H1 (cell line): ENCODE results near the gene C16orf95. TPM values are rescaled to one million over a fixed set of nuclear protein-coding genes. Genes with fewer than 3 reads are reported as not detected.

Source experiments
- CTCF ChIA-PET: fragments of 300-600 bp; sonication (Branson Sonifier 250); formaldehyde crosslinking; loops from one replicate; lab custom pipeline; 2021; ENCODE audit not compliant: partially characterized antibody; lab: Charles Lee
- POLR2A ChIA-PET: fragments of 300-600 bp; sonication (Branson Sonifier 250); formaldehyde crosslinking; loops from one replicate; lab custom pipeline; 2021; ENCODE audit warnings: inconsistent platforms; ENCODE audit not compliant: partially characterized antibody; lab: Charles Lee
- DNase-seq, 2 experiments: peaks; one replicate each; pipeline versions ENCODE4 v3.0.0 to v3.0.0-alpha.2; 2010 to 2022; ENCODE audit warnings: low spot score in 2 of 2, low read depth in 1 of 2, mixed read lengths in 1 of 2
- FAIRE-seq: peaks from 2 replicates; lab custom pipeline; 2011; peaks lifted over from hg19 to GRCh38; lab: Jason Lieb, UNC
- H2AFZ ChIP-seq: 2 replicates; pipeline ENCODE4 v1.8.1; 2012; ENCODE audit warnings: low read length, inconsistent platforms
- H2AK5ac ChIP-seq: 2 replicates; pipeline ENCODE4 v1.6.1; 2013; ENCODE audit warnings: low read depth, low read length
- H2BK120ac ChIP-seq: replicated peaks from 2 replicates; pipeline ENCODE3; 2013; ENCODE audit warnings: low read depth, low read length, inconsistent platforms
- H2BK12ac ChIP-seq: 2 replicates; pipeline ENCODE4 v1.6.1; 2013; ENCODE audit warnings: low read depth, low read length
- H2BK15ac ChIP-seq: 2 replicates; pipeline ENCODE4 v1.6.1; 2013; ENCODE audit warnings: low read length
- H2BK20ac ChIP-seq: 2 replicates; pipeline ENCODE4 v1.6.1; 2013; ENCODE audit warnings: low read length
- H2BK5ac ChIP-seq: 2 replicates; pipeline ENCODE4 v1.6.1; 2013; ENCODE audit warnings: low read depth, low read length
- H3K14ac ChIP-seq: 2 replicates; pipeline ENCODE4 v1.6.1; 2013; ENCODE audit warnings: inconsistent platforms; ENCODE audit not compliant: insufficient read length
- H3K18ac ChIP-seq: 2 replicates; pipeline ENCODE4 v1.6.1; 2013; ENCODE audit warnings: low read length; ENCODE audit errors: extremely low read depth
- H3K23ac ChIP-seq: 2 replicates; pipeline ENCODE4 v1.6.1; 2013; ENCODE audit warnings: inconsistent platforms; ENCODE audit not compliant: insufficient read length
- H3K23me2 ChIP-seq: 2 replicates; pipeline ENCODE4 v1.6.1; 2013; ENCODE audit warnings: low read depth, low read length
- H3K27ac ChIP-seq: 2 replicates; pipeline ENCODE4 v1.6.1; 2011; ENCODE audit warnings: low read depth, low read length, inconsistent platforms
- H3K27me3 ChIP-seq, 4 experiments: replicated peaks in 1 of 4; 1 replicate in 1 of 4; 2 replicates in 3 of 4; pipeline versions ENCODE4 v1.6.1 to v1.8.1; 2011 to 2013; ENCODE audit warnings: low read length in 3 of 4, mild to moderate bottlenecking in 3 of 4, inconsistent platforms in 2 of 4, mixed read lengths in 2 of 4, moderate library complexity in 1 of 4; ENCODE audit not compliant: control insufficient read depth in 3 of 4, insufficient read depth in 3 of 4; ENCODE audit errors: extremely low read depth in 1 of 4
- H3K36me3 ChIP-seq, 4 experiments: 2 replicates each; pipeline versions ENCODE4 v1.6.1 to v1.8.1; 2011 to 2013; ENCODE audit warnings: mild to moderate bottlenecking in 4 of 4, low read length in 3 of 4, moderate library complexity in 2 of 4, control low read depth in 1 of 4, inconsistent platforms in 1 of 4; ENCODE audit not compliant: insufficient read depth in 4 of 4, control insufficient read depth in 2 of 4
- H3K4ac ChIP-seq: replicated peaks from 2 replicates; pipeline ENCODE3; 2013; ENCODE audit warnings: low read length, low read depth, mixed read lengths, inconsistent platforms; ENCODE audit not compliant: insufficient read length
- H3K4me1 ChIP-seq, 4 experiments: replicated peaks in 1 of 4; 1 replicate in 1 of 4; 2 replicates in 3 of 4; pipeline versions ENCODE4 v1.6.1 to v1.8.1; 2011 to 2013; ENCODE audit warnings: low read length in 3 of 4, inconsistent platforms in 2 of 4, mixed read lengths in 1 of 4; ENCODE audit not compliant: insufficient read depth in 4 of 4, control insufficient read depth in 3 of 4
- H3K4me2 ChIP-seq, 2 experiments: 2 replicates each; pipeline versions ENCODE4 v1.6.1 to v1.8.1; 2011 to 2013; ENCODE audit warnings: low read depth in 2 of 2, low read length in 2 of 2, control low read depth in 1 of 2, inconsistent platforms in 1 of 2, mild to moderate bottlenecking in 1 of 2; ENCODE audit not compliant: insufficient read depth in 1 of 2
- H3K4me3 ChIP-seq, 4 experiments: fragments of 200-600, 300-600 bp in 1 of 4; sonication (generic), shearing (Covaris generic), sonication (Bioruptor Twin) in 1 of 4; 2 replicates each; pipeline versions ENCODE4 v1.5.1 to v1.8.1; 2011 to 2016; ENCODE audit warnings: low read length in 4 of 4, low read depth in 3 of 4, control low read depth in 2 of 4, inconsistent platforms in 2 of 4, mild to moderate bottlenecking in 2 of 4, mixed read lengths in 1 of 4, moderate library complexity in 1 of 4; ENCODE audit not compliant: insufficient read depth in 2 of 4; ENCODE audit errors: extremely low read depth in 1 of 4
- H3K56ac ChIP-seq: replicated peaks from 2 replicates; pipeline ENCODE3; 2013; ENCODE audit warnings: low read depth, mild to moderate bottlenecking, mixed read lengths, low read length, inconsistent platforms; ENCODE audit not compliant: insufficient read length
- H3K79me1 ChIP-seq: 2 replicates; pipeline ENCODE4 v1.6.1; 2013; ENCODE audit warnings: low read depth, low read length, control low read depth
- H3K79me2 ChIP-seq, 2 experiments: 2 replicates each; pipeline versions ENCODE4 v1.6.1 to v1.8.1; 2012 to 2013; ENCODE audit warnings: low read length in 2 of 2, mild to moderate bottlenecking in 2 of 2, inconsistent platforms in 1 of 2; ENCODE audit not compliant: insufficient read depth in 2 of 2, control insufficient read depth in 1 of 2
- H3K9ac ChIP-seq, 4 experiments: replicated peaks in 1 of 4; 1 replicate in 1 of 4; 2 replicates in 3 of 4; pipeline versions ENCODE4 v1.6.1 to v1.8.1; 2011 to 2013; ENCODE audit warnings: low read depth in 3 of 4, low read length in 3 of 4, control low read depth in 2 of 4, mild to moderate bottlenecking in 2 of 4, moderate library complexity in 2 of 4, inconsistent platforms in 1 of 4; ENCODE audit errors: extremely low read depth in 1 of 4
- H3K9me3 ChIP-seq, 2 experiments: 2 replicates each; pipeline versions ENCODE4 v1.6.1 to v1.8.1; 2012 to 2013; ENCODE audit warnings: mild to moderate bottlenecking in 2 of 2, moderate library complexity in 2 of 2, control low read depth in 1 of 2, inconsistent platforms in 1 of 2, low read depth in 1 of 2, low read length in 1 of 2, mixed read lengths in 1 of 2; ENCODE audit not compliant: insufficient read depth in 2 of 2
- H4K20me1 ChIP-seq, 2 experiments: replicated peaks in 1 of 2; 2 replicates each; pipeline versions ENCODE3 to v1.8.1; 2011 to 2013; ENCODE audit warnings: inconsistent platforms in 2 of 2, low read length in 2 of 2, mild to moderate bottlenecking in 1 of 2; ENCODE audit not compliant: insufficient read depth in 2 of 2, control insufficient read depth in 1 of 2
- H4K5ac ChIP-seq: 2 replicates; pipeline ENCODE4 v1.6.1; 2013; ENCODE audit warnings: low read length, low read depth, mixed read lengths, inconsistent platforms; ENCODE audit not compliant: insufficient read length
- H4K8ac ChIP-seq: 2 replicates; pipeline ENCODE4 v1.8.0; 2013; ENCODE audit warnings: mild to moderate bottlenecking, moderate library complexity, low read length, inconsistent platforms; ENCODE audit not compliant: insufficient read depth; ENCODE audit errors: extremely low read depth
- H4K91ac ChIP-seq: replicated peaks from 2 replicates; pipeline ENCODE3; 2013; ENCODE audit warnings: low read length, mixed read lengths, inconsistent platforms; ENCODE audit not compliant: insufficient read length
- ATF2 ChIP-seq: IDR thresholded peaks from 2 replicates; pipeline ENCODE4 v1.6.1; 2012; ENCODE audit warnings: low read length, inconsistent platforms
- BACH1 ChIP-seq: IDR thresholded peaks from 2 replicates; pipeline ENCODE4 v1.6.1; 2012; ENCODE audit warnings: low read length, improper control_type of control experiment
- BRCA1 ChIP-seq: IDR thresholded peaks from 2 replicates; pipeline ENCODE4 v1.6.1; 2012; ENCODE audit warnings: low read depth, low read length, improper control_type of control experiment
- CBX8 ChIP-seq: fragments of 300-800, 300-1000 bp; sonication (generic); IDR thresholded peaks from 2 replicates; pipeline ENCODE4 v1.7.1; 2016; ENCODE audit warnings: low read depth, low read length, borderline replicate concordance
- CHD2 ChIP-seq: IDR thresholded peaks from 2 replicates; pipeline ENCODE4 v1.6.1; 2012; ENCODE audit warnings: low read length, improper control_type of control experiment
- EGR1 ChIP-seq: IDR thresholded peaks from 2 replicates; pipeline ENCODE4 v1.6.1; 2011; ENCODE audit warnings: low read depth, low read length, borderline replicate concordance
- HDAC6 ChIP-seq: IDR thresholded peaks from one replicate; pipeline ENCODE4 v1.7.1; 2012; ENCODE audit warnings: low read depth, mild to moderate bottlenecking, inconsistent platforms, low read length, moderate library complexity
- POLR2AphosphoS5 ChIP-seq: IDR thresholded peaks from 2 replicates; pipeline ENCODE4 v1.6.1; 2011; ENCODE audit warnings: low read depth, low read length
- POU5F1 ChIP-seq: IDR thresholded peaks from 2 replicates; pipeline ENCODE4 v1.6.1; 2011; ENCODE audit warnings: low read depth, mild to moderate bottlenecking, low read length, moderate library complexity
- RFX5 ChIP-seq: IDR thresholded peaks from 2 replicates; pipeline ENCODE4 v1.6.1; 2011; ENCODE audit warnings: low read depth, low read length, improper control_type of control experiment, borderline replicate concordance
- SIRT6 ChIP-seq: IDR thresholded peaks from one replicate; pipeline ENCODE4 v1.7.1; 2012; ENCODE audit warnings: low read length, inconsistent platforms
- SP1 ChIP-seq: IDR thresholded peaks from 2 replicates; pipeline ENCODE4 v1.6.1; 2011; ENCODE audit warnings: low read depth, low read length
- SP4 ChIP-seq: IDR thresholded peaks from 2 replicates; pipeline ENCODE4 v1.6.1; 2012; ENCODE audit warnings: low read length, inconsistent platforms
- YY1 ChIP-seq: IDR thresholded peaks from 2 replicates; pipeline ENCODE4 v1.6.1; 2011; ENCODE audit warnings: low read depth, mild to moderate bottlenecking, low read length
- ZNF274 ChIP-seq: IDR thresholded peaks from 2 replicates; pipeline ENCODE4 v1.7.0; 2012; ENCODE audit warnings: low read length, borderline replicate concordance; ENCODE audit errors: extremely low read depth
- polyA plus RNA-seq, 7 experiments: library from polyadenylated mRNA; depleted of rRNA in 3 of 7; stranded (reverse) in 5 of 7; unstranded in 2 of 7; fragments of >200 nt in 5 of 7; fragments of 200-250 nt in 2 of 7; gene quantifications; 1 replicate in 5 of 7; 2 replicates in 1 of 7; 4 replicates in 1 of 7; pipeline versions ENCODE4 v1.2.1 to v1.2.3, GENCODE V29; 2011 to 2013; ENCODE audit warnings: missing spikeins in 2 of 7, mixed read lengths in 2 of 7
- total RNA-seq: library from RNA; stranded (reverse); fragmentation: NEBNext Ultra II Directional; extraction: Animal tissue kit (Norgen Biotek cat#: 25700); gene quantifications from 2 replicates; pipeline ENCODE4 v1.2.1, GENCODE V29; 2021

C16orf95 gene
- total and polyA plus RNA-seq, 2 of the 8 experiments (the other 6 are each of a cell fraction or from before 2014, with no cell fraction given), result 5.0 to 5.4 TPM

- H3K4me3 ChIP-seq, result 0 out of 8 replicates have a peak overlapping the region, but pooled peaks of 1 of the 4 experiments have one; percentile 99
- no peaks in the 10 kb centered on the region; a peak in 1 of 8 replicates for H3K36me3 ChIP-seq
- H2AK5ac ChIP-seq, result no peak overlapping the region
- no peak overlapping the region for H3K27ac ChIP-seq
- no peak for DNase-seq
- H3K14ac ChIP-seq, result no peak overlapping the region
- H2AFZ ChIP-seq, result no peak overlapping the region
- no peaks in the 10 kb centered on the region for H4K20me1 ChIP-seq
- H2BK5ac ChIP-seq, result no peak overlapping the region
- H3K9ac ChIP-seq, result no peak overlapping the region
- H3K79me2 ChIP-seq, result peaks cover 0 to 12% of the 10 kb centered on the region in 2 experiments; a peak in 2 of 4 replicates
- no peak overlapping the region for H3K18ac ChIP-seq
- H3K4ac ChIP-seq, result no peak overlapping the region
- H4K91ac ChIP-seq, result no peak overlapping the region
- H4K8ac ChIP-seq, result no peak overlapping the region
- POLR2A ChIA-PET, result interaction anchor here (0.8 to 3.3 kb wide), 5 partner anchors 8 to 14 kb away, joined by 3 to 14 read pairs (median 3); no protein-coding TSS in a partner anchor
- no peak overlapping the region for H2BK15ac ChIP-seq
- no peak overlapping the region for H2BK120ac ChIP-seq
- H3K56ac ChIP-seq, result no peak overlapping the region
- CTCF ChIA-PET, result interaction anchor here (1.1 kb wide), 1 partner anchor 21 kb away, joined by 3 read pairs; no protein-coding TSS in a partner anchor
- H3K23ac ChIP-seq, result no peak overlapping the region
- H2BK20ac ChIP-seq, result no peak overlapping the region
- peaks cover 0 to 5% (median 3%) of the 10 kb centered on the region in 4 experiments; a peak in 6 of 7 replicates for H3K4me1 ChIP-seq
- no peak overlapping the region for H2BK12ac ChIP-seq
- FAIRE-seq, result no peak
- no peaks in the 10 kb centered on the region for H3K9me3 ChIP-seq
- no peaks in the 10 kb centered on the region for H3K27me3 ChIP-seq
- peaks cover 5% of the 10 kb centered on the region; the same call in 1 of the 2 replicates for H3K23me2 ChIP-seq
- no peaks in the 10 kb centered on the region for H3K79me1 ChIP-seq
- H4K5ac ChIP-seq, result no peak overlapping the region
- peak overlapping the region in 1 of 2 experiments; percentile 97; a peak in 1 of 4 replicates for H3K4me2 ChIP-seq
- TF ChIP-seq SP4, result no peak
- no peak for TF ChIP-seq RFX5
- no peak for TF ChIP-seq BRCA1
- no peak for TF ChIP-seq CHD2
- TF ChIP-seq HDAC6, result no peak
- no peak for TF ChIP-seq ATF2
- no peak for TF ChIP-seq YY1
- TF ChIP-seq POLR2AphosphoS5, result no peak
- TF ChIP-seq BACH1, result no peak
- no peak for TF ChIP-seq SIRT6
- no peak for TF ChIP-seq EGR1
- no peak for TF ChIP-seq SP1
- TF ChIP-seq POU5F1, result no peak
- no peak for TF ChIP-seq CBX8
- no peak for TF ChIP-seq ZNF274
Observed at GRCh38 chr16:87319011-87319410, 1.8 kb upstream of the C16orf95 start.
